ENCODE data around the gene SMIM23. TPM values are rescaled to one million over a fixed set of nuclear protein-coding genes. Genes with fewer than 3 reads are reported as not detected.

SMIM23 gene
- total and polyA plus RNA-seq, 2 experiments from 2014 or later = not detected

GRCh38 chr5:171774418-171774817 lies 11.2 kb upstream of the SMIM23 start:
- no peak overlapping the region for H3K4me3 Mint-ChIP-seq
- Histone ChIP-seq H3K9me2 (ENCODE audit: insufficient read depth) (no peaks in the 10 kb centered on the region), H3F3A (replicated peaks; ENCODE audit: low read depth) (no peaks in the 10 kb centered on the region), H2AFZ (no peak overlapping the region), H3K27me3 (ENCODE audit: insufficient read depth) (no peaks in the 10 kb centered on the region), H4K20me1 (replicated peaks; ENCODE audit: insufficient read depth) (no peaks in the 10 kb centered on the region), H3K4me3 (no peak overlapping the region), H3K79me2 (replicated peaks; ENCODE audit: insufficient read depth) (no peaks in the 10 kb centered on the region), H3K4me2 (no peak overlapping the region), H3K27ac (ENCODE audit: low read depth) (no peak overlapping the region), H3K36me3 (ENCODE audit: insufficient read depth) (no peaks in the 10 kb centered on the region), H3K4me1 (ENCODE audit: insufficient read depth) (no peaks in the 10 kb centered on the region)
- H3K27ac Mint-ChIP-seq = no peak overlapping the region
- ATAC-seq = no peak
- H3K36me3 Mint-ChIP-seq (ENCODE audit: low read depth) = no peaks in the 10 kb centered on the region; the same call in 2 of the 3 replicates
- no peaks in the 10 kb centered on the region for H3K27me3 Mint-ChIP-seq (ENCODE audit: insufficient read depth, low read depth, poor library complexity)
- H3K9me3 Mint-ChIP-seq = peaks cover 3% of the 10 kb centered on the region; the same call in 1 of the 3 replicates
- peaks cover 9% of the 10 kb centered on the region for H3K4me1 Mint-ChIP-seq
- no peak for TF ChIP-seq ZNF114 (CRISPR knock-in tag; IDR thresholded peaks at IDR 0.05)
- TF ChIP-seq CTCF (conservative IDR thresholded peaks at IDR 0.05; ENCODE audit: low read depth in 2 of 2) = no peak
- no peak for TF ChIP-seq EZH2phosphoT487 (IDR thresholded peaks at IDR 0.05; ENCODE audit: unreplicated experiment)
- TF ChIP-seq REST (IDR thresholded peaks at IDR 0.05; ENCODE audit: unreplicated experiment) = no peak
- no peak for TF ChIP-seq EZH2 (IDR thresholded peaks at IDR 0.05; ENCODE audit: low read depth, unreplicated experiment)
- no peak for TF ChIP-seq CREB1 (CRISPR knock-in tag; IDR thresholded peaks at IDR 0.05; ENCODE audit: low read depth)
- TF ChIP-seq POLR2AphosphoS5 (IDR thresholded peaks at IDR 0.05; ENCODE audit: low read depth) = no peak
- no peak for TF ChIP-seq JUNB (IDR thresholded peaks at IDR 0.05; ENCODE audit: unreplicated experiment)
- no peak for TF ChIP-seq STAT1 (IDR thresholded peaks at IDR 0.05; ENCODE audit: unreplicated experiment)
- no peak for TF ChIP-seq ETS1 (IDR thresholded peaks at IDR 0.05)
- no peak for DNase-seq (ENCODE audit: low spot score)
